ENCODE data around the gene TLCD4.

- TF ChIP-seq CTCF (IDR thresholded peaks at IDR 0.05) (no peak), POLR2A (IDR thresholded peaks at IDR 0.05) (no peak)
Measured at GRCh38 chr1:95138223-95138622, 21.1 kb downstream of the TLCD4 start.
